ENCODE data around the gene UGT1A9.

DNA sequence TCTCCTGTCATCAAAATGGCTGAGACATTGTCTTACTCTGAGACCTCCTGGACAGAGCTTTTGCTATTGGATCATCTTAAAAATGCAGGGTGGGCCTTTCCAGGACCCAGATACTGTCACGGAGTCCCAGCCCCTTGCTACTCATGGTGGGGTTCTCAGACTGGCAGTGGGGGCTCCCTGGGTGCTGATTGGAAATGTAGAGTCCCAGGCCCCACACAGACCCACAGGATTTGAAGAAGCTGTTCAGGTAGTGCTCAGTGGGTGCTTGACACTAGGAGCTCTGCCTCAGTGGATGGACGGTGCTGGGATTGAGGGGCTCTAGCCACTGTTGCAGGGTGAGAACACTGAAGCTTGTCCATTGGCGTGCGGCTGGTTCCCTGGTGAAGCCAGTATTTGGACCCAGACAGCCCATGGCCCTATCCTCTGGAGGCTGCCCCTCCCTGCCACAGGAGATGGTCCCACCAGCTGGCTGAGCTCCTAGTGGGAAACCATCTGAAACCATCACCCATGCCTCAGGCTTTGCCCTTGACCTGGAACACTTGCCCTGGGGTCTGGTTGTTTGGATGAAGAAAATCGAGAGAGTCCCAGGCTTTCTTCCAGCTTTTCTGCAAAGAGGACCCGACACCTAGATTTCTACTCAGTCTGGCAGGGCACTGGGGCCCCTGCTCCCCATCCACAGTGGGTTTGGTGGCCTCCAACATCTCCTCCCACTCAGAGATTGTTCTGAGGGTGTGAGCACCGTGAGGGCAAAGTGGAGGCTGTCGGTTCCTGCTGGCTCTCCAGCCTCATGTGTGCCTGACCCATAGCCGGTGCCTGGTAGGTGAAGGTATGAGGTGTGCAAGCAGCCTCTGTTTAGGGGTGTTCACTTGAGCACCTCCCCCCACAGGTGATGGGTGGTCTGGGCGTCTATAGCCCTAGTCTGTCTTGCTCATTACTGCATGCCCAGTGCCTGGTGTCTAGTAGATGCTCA is 136.6 kb downstream of the UGT1A9 start:
- TF ChIP-seq CTCF (IDR thresholded peaks at IDR 0.05) (no peak), POLR2A (IDR thresholded peaks at IDR 0.05) (no peak), POLR2AphosphoS5 (IDR thresholded peaks at IDR 0.05) (no peak)
